Osteocyte (in vitro differentiated cells): Measurements from ENCODE around the gene LILRB2. TPM values are rescaled to one million over a fixed set of nuclear protein-coding genes. Genes with fewer than 3 reads are reported as not detected.
"Not testable (repeated sequence)": the region's sequence is repeated elsewhere in the genome, so short reads cannot be mapped to it uniquely, and the experiment has no call there.

Source experiments
- DNase-seq: peaks from one replicate; pipeline ENCODE4 v3.0.0; 2021; ENCODE audit warnings: mixed read lengths; ENCODE audit not compliant: unreplicated experiment; ENCODE audit errors: extremely low spot score
- H3K27ac Mint-ChIP-seq: one replicate; pipeline ENCODE4 v1.8.0; 2021; ENCODE audit warnings: mild to moderate bottlenecking, mixed read lengths; ENCODE audit not compliant: unreplicated experiment
- H3K27me3 Mint-ChIP-seq: one replicate; pipeline ENCODE4 v1.8.0; 2021; ENCODE audit warnings: mixed read lengths; ENCODE audit not compliant: unreplicated experiment
- H3K36me3 Mint-ChIP-seq: one replicate; pipeline ENCODE4 v1.8.0; 2021; ENCODE audit warnings: mixed read lengths; ENCODE audit not compliant: unreplicated experiment
- H3K4me1 Mint-ChIP-seq: one replicate; pipeline ENCODE4 v1.8.0; 2021; ENCODE audit warnings: mixed read lengths; ENCODE audit not compliant: unreplicated experiment
- H3K4me3 Mint-ChIP-seq: one replicate; pipeline ENCODE4 v1.8.0; 2021; ENCODE audit warnings: mild to moderate bottlenecking, moderate library complexity, mixed read lengths; ENCODE audit not compliant: unreplicated experiment
- H3K9me3 Mint-ChIP-seq: one replicate; pipeline ENCODE4 v1.8.0; 2021; ENCODE audit warnings: mixed read lengths; ENCODE audit not compliant: unreplicated experiment
- CTCF ChIP-seq: fragments of 200-600 bp; sonication (generic); IDR thresholded peaks from 2 replicates; pipeline ENCODE4 v1.5.0; 2021; ENCODE audit warnings: antibody characterized with exemption, mild to moderate bottlenecking, moderate library complexity
- total RNA-seq: library from RNA; stranded (reverse); gene quantifications from 2 replicates; pipeline ENCODE4 v1.2.1, GENCODE V29; 2021

The LILRB2 gene
- total RNA-seq, 1 donor from 2014 or later, result not detected

- Mint-ChIP-seq H3K36me3 (no peaks in the 10 kb centered on the region), H3K27ac (no peak overlapping the region), H3K27me3 (no peaks in the 10 kb centered on the region), H3K9me3 (no peaks in the 10 kb centered on the region), H3K4me1 (no peaks in the 10 kb centered on the region), H3K4me3 (no peak overlapping the region)
- no peak for TF ChIP-seq CTCF
- peak; percentile 32 for DNase-seq
Observed at GRCh38 chr19:54282686-54283470, 2.0 kb upstream of the LILRB2 start.

- not testable (repeated sequence) for H3K4me3 Mint-ChIP-seq, H3K4me1 Mint-ChIP-seq, H3K36me3 Mint-ChIP-seq, H3K27me3 Mint-ChIP-seq, H3K27ac Mint-ChIP-seq, H3K9me3 Mint-ChIP-seq
- DNase-seq, result peak; percentile 72
Observed at GRCh38 chr19:54281729-54282075, 792 bp upstream of the LILRB2 start.

GRCh38 chr19:54280441-54280840 lies 469 bp downstream of the LILRB2 start:
- H3K4me3 Mint-ChIP-seq, H3K27ac Mint-ChIP-seq, H3K36me3 Mint-ChIP-seq, H3K4me1 Mint-ChIP-seq, H3K9me3 Mint-ChIP-seq, H3K27me3 Mint-ChIP-seq, DNase-seq: not testable (repeated sequence)

GRCh38 chr19:54280025-54280424 lies 885 bp downstream of the LILRB2 start:
- H3K27me3 Mint-ChIP-seq, H3K27ac Mint-ChIP-seq, H3K9me3 Mint-ChIP-seq, H3K4me1 Mint-ChIP-seq, H3K36me3 Mint-ChIP-seq, H3K4me3 Mint-ChIP-seq: not testable (repeated sequence)
- DNase-seq, result peak; percentile 76

GRCh38 chr19:54279406-54279962 lies 1.4 kb downstream of the LILRB2 start:
- DNase-seq, result peak; percentile 74
- Mint-ChIP-seq H3K4me3 (no peak overlapping the region), H3K27me3 (peaks cover 4% of the 10 kb centered on the region), H3K36me3 (no peaks in the 10 kb centered on the region), H3K9me3 (no peaks in the 10 kb centered on the region), H3K27ac (no peak overlapping the region), H3K4me1 (peaks cover 2% of the 10 kb centered on the region)
- no peak for TF ChIP-seq CTCF

- peak; percentile 60 for DNase-seq
- H3K27ac Mint-ChIP-seq, H3K36me3 Mint-ChIP-seq, H3K27me3 Mint-ChIP-seq, H3K4me1 Mint-ChIP-seq, H3K9me3 Mint-ChIP-seq, H3K4me3 Mint-ChIP-seq: not testable (repeated sequence)
Observed at GRCh38 chr19:54278571-54279195, 2.2 kb downstream of the LILRB2 start.

- H3K27me3 Mint-ChIP-seq, DNase-seq, H3K36me3 Mint-ChIP-seq, H3K4me3 Mint-ChIP-seq, H3K9me3 Mint-ChIP-seq, H3K27ac Mint-ChIP-seq, H3K4me1 Mint-ChIP-seq: not testable (repeated sequence)
Observed at GRCh38 chr19:54278056-54278455, 2.9 kb downstream of the LILRB2 start.

- H3K36me3 Mint-ChIP-seq, H3K9me3 Mint-ChIP-seq, H3K4me3 Mint-ChIP-seq, H3K4me1 Mint-ChIP-seq, H3K27ac Mint-ChIP-seq, H3K27me3 Mint-ChIP-seq: not testable (repeated sequence)
- DNase-seq, result peak; percentile 53
Observed at GRCh38 chr19:54277111-54277615, 3.7 kb downstream of the LILRB2 start.
